Fibroblast of lung (primary cell): ENCODE data around the gene CDC34. TPM values are rescaled to one million over a fixed set of nuclear protein-coding genes. Genes with fewer than 3 reads are reported as not detected.

Experiments used
- DNase-seq, 2 donors: peaks; one replicate each; pipeline versions ENCODE4 v3.0.0 to v3.0.0-alpha.2; 2010; ENCODE audit warnings: low read depth in 2 of 2
- H2AFZ ChIP-seq: 2 replicates; pipeline ENCODE4 v1.5.1; 2012; ENCODE audit warnings: low read length, control low read depth, inconsistent platforms
- H3K27ac ChIP-seq: 2 replicates; pipeline ENCODE4 v1.5.1; 2011; ENCODE audit warnings: low read length, control low read depth; ENCODE audit not compliant: insufficient read depth
- H3K27me3 ChIP-seq: 2 replicates; pipeline ENCODE4 v1.5.1; 2011; ENCODE audit warnings: mild to moderate bottlenecking, low read length; ENCODE audit not compliant: control insufficient read depth, insufficient read depth
- H3K36me3 ChIP-seq: 2 replicates; pipeline ENCODE4 v1.5.1; 2011; ENCODE audit warnings: low read length; ENCODE audit not compliant: control insufficient read depth, insufficient read depth
- H3K4me1 ChIP-seq: 2 replicates; pipeline ENCODE4 v1.5.1; 2011; ENCODE audit warnings: low read length; ENCODE audit not compliant: control insufficient read depth, insufficient read depth; ENCODE audit errors: extremely low read depth
- H3K4me2 ChIP-seq: 2 replicates; pipeline ENCODE4 v1.5.1; 2011; ENCODE audit warnings: low read length, control low read depth; ENCODE audit not compliant: insufficient read depth; ENCODE audit errors: extremely low read depth
- H3K4me3 ChIP-seq, 4 experiments: fragments of 200-600 bp in 1 of 4; sonication (generic) in 1 of 4; replicated peaks in 1 of 4; 2 replicates each; pipeline ENCODE4 v1.5.1; 2011 to 2016; ENCODE audit warnings: low read length in 4 of 4, low read depth in 3 of 4, mild to moderate bottlenecking in 3 of 4, control low read depth in 2 of 4, inconsistent platforms in 1 of 4, mixed read lengths in 1 of 4; ENCODE audit not compliant: insufficient read depth in 1 of 4; ENCODE audit errors: control extremely low read depth in 1 of 4
- H3K79me2 ChIP-seq: 2 replicates; pipeline ENCODE4 v1.5.1; 2012; ENCODE audit warnings: mild to moderate bottlenecking, low read length, inconsistent platforms; ENCODE audit not compliant: control insufficient read depth, insufficient read depth
- H3K9ac ChIP-seq: 2 replicates; pipeline ENCODE4 v1.5.1; 2011; ENCODE audit warnings: mild to moderate bottlenecking, low read length, control low read depth; ENCODE audit not compliant: insufficient read depth
- H3K9me3 ChIP-seq: 2 replicates; pipeline ENCODE4 v1.5.1; 2012; ENCODE audit warnings: low read depth, low read length; ENCODE audit not compliant: control insufficient read depth, insufficient read depth
- H4K20me1 ChIP-seq: 2 replicates; pipeline ENCODE4 v1.5.1; 2011; ENCODE audit warnings: low read length; ENCODE audit not compliant: control insufficient read depth, insufficient read depth; ENCODE audit errors: extremely low read depth
- EZH2 ChIP-seq: IDR thresholded peaks from 2 replicates; pipeline ENCODE4 v1.5.1; 2012; ENCODE audit warnings: low read length, control low read depth, mild to moderate bottlenecking; ENCODE audit errors: missing control alignments
- polyA plus RNA-seq, 2 donors: library from polyadenylated mRNA; depleted of rRNA in 1 of 2; stranded (reverse) in 1 of 2; unstranded in 1 of 2; fragments of >200 nt; gene quantifications; 2 replicates each; pipeline ENCODE4 v1.2.1, GENCODE V29; 2011 to 2012; ENCODE audit warnings: missing spikeins in 1 of 2
- total RNA-seq: library from RNA; depleted of rRNA; stranded (reverse); fragments of >200 nt; gene quantifications from 2 replicates; pipeline ENCODE4 v1.2.1, GENCODE V29; 2014
- TF ChIP-seq, protein P1 (sequence below), 2 donors: IDR thresholded peaks in 1 of 2; conservative IDR thresholded peaks in 1 of 2; 1 replicate in 1 of 2; 2 replicates in 1 of 2; pipeline ENCODE4 v1.5.1; 2011 to 2012; ENCODE audit warnings: low read length in 2 of 2, control low read depth in 1 of 2, inconsistent platforms in 1 of 2, low read depth in 1 of 2, mild to moderate bottlenecking in 1 of 2

CDC34 gene
- total and polyA plus RNA-seq, 2 donors (not counting 1 experiment from before 2014, with no cell fraction given): 23.3 to 72.5 TPM

DNA sequence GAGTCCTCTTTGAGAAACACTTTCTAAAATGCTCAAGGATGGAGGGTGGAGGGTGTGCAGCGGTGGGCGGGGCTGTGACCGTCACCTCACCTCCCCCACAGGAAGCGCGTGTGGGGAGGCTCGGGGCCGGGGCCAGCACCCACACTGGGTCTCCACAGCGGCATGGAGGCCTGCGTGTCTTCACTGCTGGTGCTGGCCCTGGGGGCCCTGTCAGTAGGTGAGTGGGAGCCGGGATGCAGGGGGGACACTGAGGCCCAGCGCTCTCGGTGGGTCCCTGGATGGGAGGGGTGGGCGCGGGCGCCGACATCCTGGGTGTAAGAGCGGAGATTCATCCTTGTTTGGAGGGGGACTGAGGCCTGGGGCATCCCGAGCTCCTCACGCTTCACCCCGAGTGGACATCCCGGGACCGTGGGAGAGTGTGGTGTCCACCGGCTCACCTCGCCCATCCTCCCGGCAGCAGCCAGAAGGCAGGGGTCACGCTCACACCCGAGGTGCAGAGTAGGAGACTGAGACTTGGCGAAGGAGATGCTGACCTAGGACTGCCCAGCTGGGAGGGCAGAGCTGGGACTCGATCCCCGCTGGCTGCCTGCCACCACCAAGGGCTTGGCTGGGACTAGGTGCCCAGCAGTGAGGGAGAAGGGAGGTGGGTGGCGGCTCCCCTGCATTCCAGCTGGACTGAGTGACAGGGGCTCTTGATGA lies 12.5 kb downstream of the CDC34 start, which contains the start of gene GZMM:
GZMM (plus strand) TSS at position 144 of the 699 bp plus-strand sequence; CDS start at position 163, 19 bp downstream.
- Histone ChIP-seq H3K4me1 (no peaks in the 10 kb centered on the region), H3K79me2 (no peaks in the 10 kb centered on the region), H3K9me3 (no peaks in the 10 kb centered on the region), H3K4me3 (no peak within 1 kb of the TSS), H3K4me2 (no peak within 1 kb of the TSS), H3K9ac (no peak within 1 kb of the TSS), H3K36me3 (peaks cover 8% of the 10 kb centered on the region), H2AFZ (no peak within 1 kb of the TSS), H3K27ac (no peak within 1 kb of the TSS), H3K27me3 (no peaks in the 10 kb centered on the region), H4K20me1 (no peaks in the 10 kb centered on the region)
- no peak for DNase-seq
- no peak for TF ChIP-seq EZH2
- TF ChIP-seq, protein P1, sequence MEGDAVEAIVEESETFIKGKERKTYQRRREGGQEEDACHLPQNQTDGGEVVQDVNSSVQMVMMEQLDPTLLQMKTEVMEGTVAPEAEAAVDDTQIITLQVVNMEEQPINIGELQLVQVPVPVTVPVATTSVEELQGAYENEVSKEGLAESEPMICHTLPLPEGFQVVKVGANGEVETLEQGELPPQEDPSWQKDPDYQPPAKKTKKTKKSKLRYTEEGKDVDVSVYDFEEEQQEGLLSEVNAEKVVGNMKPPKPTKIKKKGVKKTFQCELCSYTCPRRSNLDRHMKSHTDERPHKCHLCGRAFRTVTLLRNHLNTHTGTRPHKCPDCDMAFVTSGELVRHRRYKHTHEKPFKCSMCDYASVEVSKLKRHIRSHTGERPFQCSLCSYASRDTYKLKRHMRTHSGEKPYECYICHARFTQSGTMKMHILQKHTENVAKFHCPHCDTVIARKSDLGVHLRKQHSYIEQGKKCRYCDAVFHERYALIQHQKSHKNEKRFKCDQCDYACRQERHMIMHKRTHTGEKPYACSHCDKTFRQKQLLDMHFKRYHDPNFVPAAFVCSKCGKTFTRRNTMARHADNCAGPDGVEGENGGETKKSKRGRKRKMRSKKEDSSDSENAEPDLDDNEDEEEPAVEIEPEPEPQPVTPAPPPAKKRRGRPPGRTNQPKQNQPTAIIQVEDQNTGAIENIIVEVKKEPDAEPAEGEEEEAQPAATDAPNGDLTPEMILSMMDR (conservative IDR thresholded peaks at IDR 0.05 in 1 of 2, IDR thresholded peaks at IDR 0.05 in 1 of 2; ENCODE audit: low read depth in 1 of 2, low read length in 2 of 2): no peak

DNA sequence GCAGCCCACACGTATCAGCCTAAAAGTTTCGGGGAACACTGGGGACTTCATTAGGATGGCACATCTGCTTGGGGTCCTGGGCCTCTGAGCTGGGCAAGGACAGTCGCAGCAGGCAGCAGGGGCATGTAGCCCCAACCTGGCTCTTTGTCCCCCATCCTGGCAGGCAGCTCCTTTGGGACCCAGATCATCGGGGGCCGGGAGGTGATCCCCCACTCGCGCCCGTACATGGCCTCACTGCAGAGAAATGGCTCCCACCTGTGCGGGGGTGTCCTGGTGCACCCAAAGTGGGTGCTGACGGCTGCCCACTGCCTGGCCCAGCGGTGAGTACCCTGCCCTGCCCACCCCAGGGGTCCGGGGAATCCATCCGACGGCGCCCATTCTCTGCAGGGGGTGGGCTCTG lies 15.6 kb downstream of the CDC34 start:
- H3K27me3 ChIP-seq: no peaks in the 10 kb centered on the region
- H3K79me2 ChIP-seq: no peaks in the 10 kb centered on the region
- H3K9ac ChIP-seq: no peak overlapping the region
- no peaks in the 10 kb centered on the region for H3K4me1 ChIP-seq
- peaks cover 3% of the 10 kb centered on the region for H3K36me3 ChIP-seq
- H3K4me2 ChIP-seq: no peak overlapping the region
- no peaks in the 10 kb centered on the region for H3K9me3 ChIP-seq
- TF ChIP-seq, protein P1 (conservative IDR thresholded peaks at IDR 0.05 in 1 of 2, IDR thresholded peaks at IDR 0.05 in 1 of 2; ENCODE audit: low read depth in 1 of 2, low read length in 2 of 2): no peak
- TF ChIP-seq EZH2: no peak
- no peak overlapping the region for H3K4me3 ChIP-seq
- no peaks in the 10 kb centered on the region for H4K20me1 ChIP-seq
- H2AFZ ChIP-seq: no peak overlapping the region
- DNase-seq: no peak
- H3K27ac ChIP-seq: no peak overlapping the region

DNA sequence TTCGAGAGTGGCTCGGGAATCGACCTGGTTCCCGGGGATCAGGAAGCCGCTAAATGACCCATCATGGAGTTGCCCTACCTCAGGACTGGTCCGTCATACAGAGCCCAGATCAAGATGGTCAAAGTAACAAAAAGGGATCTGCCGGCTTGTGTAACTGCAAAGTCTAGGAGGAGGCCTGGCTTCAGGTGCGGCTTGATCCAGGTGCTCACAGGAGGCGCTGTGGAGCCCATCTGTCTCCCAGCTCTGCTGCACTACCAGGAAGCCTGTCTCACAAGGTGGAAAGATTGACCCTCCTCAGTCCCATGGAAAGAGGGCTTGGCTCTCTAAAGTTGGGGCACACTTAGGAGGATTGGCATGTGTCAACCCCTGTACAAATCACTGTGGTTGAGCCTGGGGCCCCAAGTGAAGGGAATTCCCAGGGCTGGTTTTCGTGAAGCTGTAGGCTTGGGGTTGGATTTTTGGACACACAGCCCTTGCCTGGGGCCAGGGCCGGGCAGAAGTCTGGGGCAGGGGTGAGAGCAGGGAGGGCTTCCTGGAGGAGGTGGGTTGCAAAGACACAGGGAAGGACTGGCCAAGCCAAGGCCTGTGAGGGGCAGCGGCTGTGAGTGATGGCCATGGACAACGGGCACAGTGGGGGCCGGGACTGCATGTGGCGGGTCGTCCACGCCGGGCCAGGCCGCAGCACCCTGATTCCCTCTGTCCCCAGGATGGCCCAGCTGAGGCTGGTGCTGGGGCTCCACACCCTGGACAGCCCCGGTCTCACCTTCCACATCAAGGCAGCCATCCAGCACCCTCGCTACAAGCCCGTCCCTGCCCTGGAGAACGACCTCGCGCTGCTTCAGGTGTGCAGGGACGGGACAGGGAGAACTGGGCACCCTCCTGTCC lies 16.5 kb downstream of the CDC34 start:
- H3K4me3 ChIP-seq: no peak overlapping the region
- no peaks in the 10 kb centered on the region for H3K79me2 ChIP-seq
- no peak for DNase-seq
- H3K4me1 ChIP-seq: no peaks in the 10 kb centered on the region
- no peak overlapping the region for H3K9ac ChIP-seq
- no peak overlapping the region for H3K4me2 ChIP-seq
- H3K9me3 ChIP-seq: no peaks in the 10 kb centered on the region
- TF ChIP-seq, protein P1 (conservative IDR thresholded peaks at IDR 0.05 in 1 of 2, IDR thresholded peaks at IDR 0.05 in 1 of 2; ENCODE audit: low read depth in 1 of 2, low read length in 2 of 2): no peak
- no peak for TF ChIP-seq EZH2
- H2AFZ ChIP-seq: no peak overlapping the region
- H3K27ac ChIP-seq: no peak overlapping the region
- H3K27me3 ChIP-seq: no peaks in the 10 kb centered on the region
- no peaks in the 10 kb centered on the region for H4K20me1 ChIP-seq
- H3K36me3 ChIP-seq: no peaks in the 10 kb centered on the region
